NT2/D1 (cell line): Measurements from ENCODE around the gene DUSP22.

Source experiments
- SUZ12 ChIP-seq: IDR thresholded peaks from 2 replicates; pipeline ENCODE4 v1.6.1; 2011; ENCODE audit not compliant: insufficient read length, insufficient read depth; ENCODE audit errors: extremely low read depth
- YY1 ChIP-seq: IDR thresholded peaks from 2 replicates; pipeline ENCODE4 v1.6.1; 2011; ENCODE audit not compliant: insufficient read length, insufficient read depth
- ZNF274 ChIP-seq: IDR thresholded peaks from 2 replicates; pipeline ENCODE4 v1.6.1; 2011; ENCODE audit warnings: mild to moderate bottlenecking, low read depth, low read length

DNA sequence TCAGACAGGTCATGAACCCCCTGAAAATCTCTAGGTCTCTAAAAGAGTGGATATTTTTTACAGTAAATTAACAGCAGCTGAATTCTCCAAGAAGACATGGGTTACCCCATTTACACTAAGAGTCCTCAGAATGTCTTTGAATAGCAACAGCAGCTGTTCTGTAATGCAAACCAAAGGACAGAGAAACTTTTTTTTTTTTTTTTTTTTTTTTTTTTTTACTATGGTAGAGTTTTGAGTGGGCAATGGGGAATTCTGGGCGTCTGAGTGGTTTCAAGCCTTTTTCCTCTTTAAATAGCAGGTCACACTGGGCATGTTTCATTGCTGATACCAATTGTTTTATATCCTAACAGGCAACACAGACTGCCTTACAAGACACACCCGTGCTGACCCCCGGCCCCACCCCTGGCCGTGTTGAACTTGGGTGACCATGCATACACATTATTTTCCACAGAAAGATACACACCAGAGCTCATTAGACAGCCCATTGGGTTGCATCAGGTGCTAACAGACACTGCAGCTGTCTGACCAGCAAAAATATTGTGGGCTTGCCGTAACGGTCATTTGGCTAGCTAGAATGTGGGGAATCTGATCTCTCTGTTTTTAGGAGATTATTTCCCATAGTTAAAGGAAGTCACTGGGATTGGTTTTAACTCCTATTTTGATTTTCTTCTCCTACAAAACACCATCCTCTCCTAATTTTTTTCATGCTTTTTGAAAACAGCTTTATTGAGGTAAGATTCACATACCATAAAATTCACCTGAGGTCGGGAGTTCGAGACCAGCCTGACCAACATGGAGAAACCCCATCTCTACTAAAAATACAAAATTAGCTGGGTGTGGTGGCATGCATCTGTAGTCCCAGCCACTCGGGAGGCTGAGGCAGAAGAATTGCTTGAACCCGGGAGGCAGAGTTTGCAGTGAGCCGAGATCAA, 72.6 kb downstream of the DUSP22 start:
- no peak for TF ChIP-seq SUZ12
- TF ChIP-seq YY1, result no peak
- no peak for TF ChIP-seq ZNF274
